ENCODE results near the gene NIP7. TPM values are rescaled to one million over a fixed set of nuclear protein-coding genes. Genes with fewer than 3 reads are reported as not detected.

NIP7 gene
- total and polyA plus RNA-seq, 8 donors, result 0.89 to 18.9 (median 11.3) TPM; not detected in 1

- no peak overlapping the region for H3K27ac ChIP-seq
- no peaks in the 10 kb centered on the region for H3K9me3 ChIP-seq
- H3K36me3 ChIP-seq, result peaks cover 9 to 62% (median 54%) of the 10 kb centered on the region in 4 donors
- no peak for TF ChIP-seq CTCF (IDR thresholded peaks at IDR 0.05)
- TF ChIP-seq POLR2A (IDR thresholded peaks at IDR 0.05), result no peak
- TF ChIP-seq POLR2AphosphoS5 (IDR thresholded peaks at IDR 0.05), result no peak
- TF ChIP-seq EP300 (IDR thresholded peaks at IDR 0.05), result no peak
- 85 to 89% (median 88%) methylated on average over 6 of the region's 6 CpGs for WGBS, 5 donors
- intact Hi-C loops (cut with DNase I; ENCODE audit: low total_unique reads), result no loop called here
- H3K4me1 ChIP-seq, result peaks cover 0 to 39% (median 17%) of the 10 kb centered on the region in 4 donors
- H3K4me3 ChIP-seq, result no peak overlapping the region
- H3K27me3 ChIP-seq, result no peaks in the 10 kb centered on the region
- DNase-seq, result no peak
These were observed 7.1 kb downstream of the NIP7 start for GRCh38 chr16:69346683-69347082.

GRCh38 chr16:69348222-69348621 lies 8.7 kb downstream of the NIP7 start:
- peak in 1 of 2 donors; percentile 29 for DNase-seq
- Histone ChIP-seq H3K36me3 (peaks cover 10 to 55% (median 47%) of the 10 kb centered on the region in 4 donors), H3K27me3 (no peaks in the 10 kb centered on the region), H3K4me1 (peaks cover 0 to 34% (median 19%) of the 10 kb centered on the region in 4 donors), H3K4me3 (no peak overlapping the region), H3K27ac (no peak overlapping the region), H3K9me3 (no peaks in the 10 kb centered on the region)
- intact Hi-C loops (cut with DNase I; ENCODE audit: low total_unique reads), result no loop called here
- 52 to 82% (median 59%) methylated on average over 6 of the region's 6 CpGs for WGBS, 5 donors
- TF ChIP-seq CTCF (IDR thresholded peaks at IDR 0.05), result no peak
- TF ChIP-seq POLR2A (IDR thresholded peaks at IDR 0.05), result no peak
- TF ChIP-seq POLR2AphosphoS5 (IDR thresholded peaks at IDR 0.05), result no peak
- TF ChIP-seq EP300 (IDR thresholded peaks at IDR 0.05), result no peak

GRCh38 chr16:69349536-69349935 lies 10.0 kb downstream of the NIP7 start:
- H3K9me3 ChIP-seq, result no peaks in the 10 kb centered on the region
- WGBS, 5 donors, result 84 to 95% (median 87%) methylated on average over 8 to 10 of the region's 10 CpGs
- no peak for TF ChIP-seq EP300 (IDR thresholded peaks at IDR 0.05)
- no peak for TF ChIP-seq POLR2A (IDR thresholded peaks at IDR 0.05)
- TF ChIP-seq POLR2AphosphoS5 (IDR thresholded peaks at IDR 0.05), result no peak
- no peak for TF ChIP-seq CTCF (IDR thresholded peaks at IDR 0.05)
- no peak overlapping the region for H3K27ac ChIP-seq
- no peak for DNase-seq
- H3K4me3 ChIP-seq, result no peak overlapping the region
- no peaks in the 10 kb centered on the region for H3K27me3 ChIP-seq
- peaks cover 11 to 46% (median 38%) of the 10 kb centered on the region in 4 donors for H3K36me3 ChIP-seq
- intact Hi-C loops (cut with DNase I; ENCODE audit: low total_unique reads), result no loop called here
- H3K4me1 ChIP-seq, result peaks cover 0 to 34% (median 19%) of the 10 kb centered on the region in 4 donors

- Histone ChIP-seq H3K9me3 (no peaks in the 10 kb centered on the region), H3K27ac (peak overlapping the region; percentile 44 to 74 (median 69)), H3K4me1 (peaks cover 0 to 34% (median 19%) of the 10 kb centered on the region in 4 donors), H3K4me3 (peak overlapping the region; percentile 26 to 39 (median 34)), H3K36me3 (peaks cover 13 to 46% (median 32%) of the 10 kb centered on the region in 4 donors), H3K27me3 (no peaks in the 10 kb centered on the region)
- 28 to 54% (median 40%) methylated on average over 6 of the region's 6 CpGs for WGBS, 5 donors
- TF ChIP-seq POLR2A (IDR thresholded peaks at IDR 0.05), result no peak
- TF ChIP-seq POLR2AphosphoS5 (IDR thresholded peaks at IDR 0.05), result peak in 1 of 3 donors; percentile 20
- intact Hi-C loops (cut with DNase I; ENCODE audit: low total_unique reads), result no loop called here
- peak; percentile 28 to 58 for DNase-seq
These were observed 11.1 kb downstream of the NIP7 start for GRCh38 chr16:69350536-69351133.
